ENCODE data around the gene UGT1A9. TPM values are rescaled to one million over a fixed set of nuclear protein-coding genes. Genes with fewer than 3 reads are reported as not detected.

UGT1A9 gene
- total RNA-seq, 1 donor from 2014 or later = not detected

- DNase-seq (ENCODE audit: low read depth) = no peak
- Histone ChIP-seq H3K27me3 (ENCODE audit: control insufficient read depth, insufficient read depth, low read length) (no peaks in the 10 kb centered on the region), H3K4me3 (ENCODE audit: low read depth, low read length) (no peak overlapping the region), H3K36me3 (ENCODE audit: control insufficient read depth, insufficient read depth, low read length) (no peaks in the 10 kb centered on the region)
- TF ChIP-seq CTCF (IDR thresholded peaks at IDR 0.05; ENCODE audit: insufficient read depth, low read length, poor library complexity, severe bottlenecking) = no peak
Measured at GRCh38 chr2:233674995-233675394, 3.3 kb downstream of the UGT1A9 start.

GRCh38 chr2:233676046-233676445 is 4.3 kb downstream of the UGT1A9 start:
- no peaks in the 10 kb centered on the region for H3K36me3 ChIP-seq (ENCODE audit: control insufficient read depth, insufficient read depth, low read length)
- no peak for TF ChIP-seq CTCF (IDR thresholded peaks at IDR 0.05; ENCODE audit: insufficient read depth, low read length, poor library complexity, severe bottlenecking)
- H3K4me3 ChIP-seq (ENCODE audit: low read depth, low read length) = no peak overlapping the region
- no peaks in the 10 kb centered on the region for H3K27me3 ChIP-seq (ENCODE audit: control insufficient read depth, insufficient read depth, low read length)
- no peak for DNase-seq (ENCODE audit: low read depth)

- Histone ChIP-seq H3K27me3 (ENCODE audit: control insufficient read depth, insufficient read depth, low read length) (no peaks in the 10 kb centered on the region), H3K36me3 (ENCODE audit: control insufficient read depth, insufficient read depth, low read length) (no peaks in the 10 kb centered on the region), H3K4me3 (ENCODE audit: low read depth, low read length) (no peak overlapping the region)
- no peak for DNase-seq (ENCODE audit: low read depth)
- no peak for TF ChIP-seq CTCF (IDR thresholded peaks at IDR 0.05; ENCODE audit: insufficient read depth, low read length, poor library complexity, severe bottlenecking)
Measured at GRCh38 chr2:233679196-233679595, 7.5 kb downstream of the UGT1A9 start.

GRCh38 chr2:233680361-233681045 is 8.8 kb downstream of the UGT1A9 start:
- DNase-seq (ENCODE audit: low read depth) = no peak
- Histone ChIP-seq H3K27me3 (ENCODE audit: control insufficient read depth, insufficient read depth, low read length) (no peaks in the 10 kb centered on the region), H3K4me3 (ENCODE audit: low read depth, low read length) (no peak overlapping the region), H3K36me3 (ENCODE audit: control insufficient read depth, insufficient read depth, low read length) (no peaks in the 10 kb centered on the region)
- no peak for TF ChIP-seq CTCF (IDR thresholded peaks at IDR 0.05; ENCODE audit: insufficient read depth, low read length, poor library complexity, severe bottlenecking)

- H3K4me3 ChIP-seq (ENCODE audit: low read depth, low read length) = no peak within 1 kb of the TSS
- H3K27me3 ChIP-seq (ENCODE audit: control insufficient read depth, insufficient read depth, low read length) = no peaks in the 10 kb centered on the region
- TF ChIP-seq CTCF (IDR thresholded peaks at IDR 0.05; ENCODE audit: insufficient read depth, low read length, poor library complexity, severe bottlenecking) = no peak
- no peak for DNase-seq (ENCODE audit: low read depth)
- H3K36me3 ChIP-seq (ENCODE audit: control insufficient read depth, insufficient read depth, low read length) = no peaks in the 10 kb centered on the region
Measured at GRCh38 chr2:233681521-233682099, 9.9 kb downstream of the UGT1A9 start, which contains the start of gene UGT1A7. TSS of gene UGT1A7 (plus strand) at chr2:233681901. CDS start at chr2:233681938, 37 bp downstream.

Data from kidney epithelial cell (primary cell).